HPDE6-E6E7 (cell line): Measurements from ENCODE around the gene MYO15A.
"Not testable (repeated sequence)": the region's sequence is repeated elsewhere in the genome, so short reads cannot be mapped to it uniquely, and the experiment has no call there.

ENCODE experiments used
- DNase-seq: peaks from one replicate; pipeline ENCODE4 v3.0.0; 2011; ENCODE audit warnings: missing footprints; ENCODE audit errors: extremely low spot score

Gene MYO15A

GRCh38 chr17:18185832-18186626 is 77.5 kb downstream of the MYO15A start:
- no peak for DNase-seq

GRCh38 chr17:18186627-18186982 is 78.0 kb downstream of the MYO15A start:
- no peak for DNase-seq

GRCh38 chr17:18187226-18187625 is 78.7 kb downstream of the MYO15A start:
- DNase-seq = no peak

- no peak for DNase-seq
These were observed 79.5 kb downstream of the MYO15A start for GRCh38 chr17:18187821-18188761.

- DNase-seq = no peak
These were observed 82.2 kb downstream of the MYO15A start for GRCh38 chr17:18190628-18191235.

- DNase-seq = no peak
These were observed 82.7 kb downstream of the MYO15A start for GRCh38 chr17:18191236-18191667.

GRCh38 chr17:18191967-18192366 is 83.4 kb downstream of the MYO15A start:
- no peak for DNase-seq

GRCh38 chr17:18194394-18194793 is 85.8 kb downstream of the MYO15A start:
- no peak for DNase-seq

- no peak for DNase-seq
These were observed 86.2 kb downstream of the MYO15A start for GRCh38 chr17:18194804-18195203.

GRCh38 chr17:18195246-18195645 is 86.7 kb downstream of the MYO15A start:
- DNase-seq = no peak

- DNase-seq = no peak
These were observed 89.1 kb downstream of the MYO15A start for GRCh38 chr17:18197535-18198194.

GRCh38 chr17:18198530-18198929 is 90.0 kb downstream of the MYO15A start:
- no peak for DNase-seq

GRCh38 chr17:18201108-18201507 is 92.6 kb downstream of the MYO15A start:
- no peak for DNase-seq

GRCh38 chr17:18203308-18203707 is 94.8 kb downstream of the MYO15A start:
- DNase-seq = no peak

- DNase-seq = no peak
These were observed 97.3 kb downstream of the MYO15A start for GRCh38 chr17:18205861-18206260.

- no peak for DNase-seq
These were observed 98.4 kb downstream of the MYO15A start for GRCh38 chr17:18206962-18207361.

- DNase-seq = no peak
These were observed 99.5 kb downstream of the MYO15A start for GRCh38 chr17:18208092-18208491.

GRCh38 chr17:18213666-18214270 is 105.2 kb downstream of the MYO15A start:
- DNase-seq = no peak

GRCh38 chr17:18216906-18217305 is 108.3 kb downstream of the MYO15A start:
- DNase-seq = not testable (repeated sequence)

GRCh38 chr17:18217412-18218015 is 109.0 kb downstream of the MYO15A start:
- DNase-seq = peak; percentile 83
